ENCODE results near the gene METAP1D.

DNA sequence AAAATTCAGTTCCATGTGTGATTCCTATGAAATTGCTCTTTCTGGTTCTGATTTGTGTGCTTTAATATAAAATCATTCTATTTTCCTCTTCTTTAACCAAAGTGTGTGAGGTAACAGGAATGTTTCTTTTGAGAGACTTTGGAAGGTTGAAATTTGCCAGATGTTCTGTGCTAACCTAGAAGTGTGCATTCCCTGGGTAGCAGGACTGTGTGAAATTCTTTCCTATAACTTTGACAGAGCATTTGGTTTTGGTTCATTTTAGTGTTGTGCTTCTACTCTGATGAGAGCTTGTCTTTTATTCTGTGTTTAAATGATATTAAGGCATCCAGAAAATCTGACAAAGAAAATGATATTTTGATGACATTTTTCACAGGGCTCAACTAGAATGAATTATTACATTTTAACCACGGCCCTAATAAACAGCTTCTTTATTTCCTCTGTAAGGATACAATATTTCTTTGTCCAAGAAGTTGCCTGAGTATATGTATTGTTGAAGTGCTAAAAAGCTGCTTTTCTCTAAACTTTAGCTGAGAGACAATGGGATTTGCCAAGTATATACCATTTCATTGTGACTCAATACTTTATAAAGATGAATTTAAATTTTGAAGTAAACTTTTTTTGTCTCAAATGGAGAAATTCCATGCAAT is 50.8 kb downstream of the METAP1D start:
- no peak for TF ChIP-seq POLR2A (IDR thresholded peaks at IDR 0.05; ENCODE audit: low read length)
- TF ChIP-seq GATA1 (IDR thresholded peaks at IDR 0.05; ENCODE audit: low read depth, low read length), result no peak
